ENCODE results near the gene WDCP.
"Not testable (repeated sequence)": the region's sequence is repeated elsewhere in the genome, so short reads cannot be mapped to it uniquely, and the experiment has no call there.

WDCP gene

DNA sequence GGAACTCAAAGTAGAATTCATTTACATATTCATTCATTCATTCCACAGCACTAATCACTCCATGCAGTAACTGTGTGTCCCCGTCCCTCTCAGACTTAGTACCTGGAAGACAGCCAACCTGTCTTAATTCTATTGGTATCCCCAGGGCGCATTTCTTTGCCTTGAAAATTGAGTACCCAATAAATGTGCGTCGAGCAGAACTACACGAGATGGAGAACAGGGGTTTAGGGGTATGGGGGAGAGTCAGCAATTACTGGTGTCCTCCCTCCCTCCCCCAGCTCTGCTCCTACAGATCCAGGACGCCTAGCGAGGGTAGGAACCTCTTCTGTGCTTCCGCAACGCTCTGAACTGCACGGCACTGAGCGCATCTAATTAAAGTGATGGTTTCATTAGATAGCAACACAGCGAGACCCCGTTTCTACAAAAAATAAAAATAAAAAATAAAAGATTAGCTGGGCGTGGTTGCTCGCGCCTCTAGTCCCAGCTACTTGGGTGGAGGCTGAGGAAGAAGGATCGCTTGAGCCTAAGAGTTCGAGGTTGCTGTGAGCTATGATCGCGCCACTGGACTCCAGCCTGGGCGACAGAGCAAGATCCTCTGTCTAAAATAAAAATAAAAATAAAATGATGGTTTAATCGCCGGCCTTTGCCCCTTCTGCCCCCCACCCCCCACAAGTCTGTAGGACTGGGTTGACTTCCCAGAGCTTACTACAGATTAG, 1.7 kb upstream of the WDCP start:
- Histone ChIP-seq H3K36me3 (replicated peaks; ENCODE audit: low read depth, low read length) (no peaks in the 10 kb centered on the region), H3K9me3 (ENCODE audit: insufficient read depth, low read length) (no peaks in the 10 kb centered on the region), H3K9ac (ENCODE audit: low read length) (peak overlapping the region; percentile 34), H3K79me2 (ENCODE audit: low read length) (peaks cover 17% of the 10 kb centered on the region), H3K4me2 (ENCODE audit: low read length) (peak overlapping the region; percentile 84), H4K20me1 (ENCODE audit: insufficient read depth, low read length) (no peaks in the 10 kb centered on the region), H3K27ac (ENCODE audit: low read length) (no peak overlapping the region), H3K4me3 (ENCODE audit: low read length) (peak overlapping the region; percentile 74), H3K27me3 (ENCODE audit: low read depth, low read length) (0 out of 2 replicates have a peak, but pooled peaks cover 6% of the 10 kb centered on the region), H2AFZ (ENCODE audit: low read depth, low read length) (peak overlapping the region; percentile 20), H3K4me1 (ENCODE audit: low read length) (peaks cover 16% of the 10 kb centered on the region)
- no peak for TF ChIP-seq EZH2phosphoT487 (IDR thresholded peaks at IDR 0.05; ENCODE audit: low read depth)
- TF ChIP-seq, protein P1, sequence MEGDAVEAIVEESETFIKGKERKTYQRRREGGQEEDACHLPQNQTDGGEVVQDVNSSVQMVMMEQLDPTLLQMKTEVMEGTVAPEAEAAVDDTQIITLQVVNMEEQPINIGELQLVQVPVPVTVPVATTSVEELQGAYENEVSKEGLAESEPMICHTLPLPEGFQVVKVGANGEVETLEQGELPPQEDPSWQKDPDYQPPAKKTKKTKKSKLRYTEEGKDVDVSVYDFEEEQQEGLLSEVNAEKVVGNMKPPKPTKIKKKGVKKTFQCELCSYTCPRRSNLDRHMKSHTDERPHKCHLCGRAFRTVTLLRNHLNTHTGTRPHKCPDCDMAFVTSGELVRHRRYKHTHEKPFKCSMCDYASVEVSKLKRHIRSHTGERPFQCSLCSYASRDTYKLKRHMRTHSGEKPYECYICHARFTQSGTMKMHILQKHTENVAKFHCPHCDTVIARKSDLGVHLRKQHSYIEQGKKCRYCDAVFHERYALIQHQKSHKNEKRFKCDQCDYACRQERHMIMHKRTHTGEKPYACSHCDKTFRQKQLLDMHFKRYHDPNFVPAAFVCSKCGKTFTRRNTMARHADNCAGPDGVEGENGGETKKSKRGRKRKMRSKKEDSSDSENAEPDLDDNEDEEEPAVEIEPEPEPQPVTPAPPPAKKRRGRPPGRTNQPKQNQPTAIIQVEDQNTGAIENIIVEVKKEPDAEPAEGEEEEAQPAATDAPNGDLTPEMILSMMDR (IDR thresholded peaks at IDR 0.05; ENCODE audit: low read depth, low read length): no peak

DNA sequence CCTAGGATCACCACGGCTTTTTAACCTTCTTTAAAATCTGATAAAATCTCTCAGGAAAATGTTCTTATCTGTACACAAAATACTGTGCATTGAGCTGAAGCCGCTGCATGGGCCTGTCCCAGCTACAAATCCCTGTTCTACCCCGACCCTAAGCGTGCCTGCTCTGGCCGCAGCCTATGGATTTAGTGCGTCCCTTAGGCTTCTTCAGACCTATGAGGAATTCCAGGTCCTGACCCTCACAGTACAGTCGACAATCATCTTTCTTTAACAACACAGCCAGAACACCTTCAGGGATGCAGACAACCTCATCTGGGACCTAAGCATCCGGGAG, 477 bp upstream of the WDCP start:
- Histone ChIP-seq H3K27me3 (ENCODE audit: low read depth, low read length) (0 out of 2 replicates have a peak, but pooled peaks cover 6% of the 10 kb centered on the region), H2AFZ (ENCODE audit: low read depth, low read length) (peak overlapping the region; percentile 76), H3K36me3 (replicated peaks; ENCODE audit: low read depth, low read length) (no peaks in the 10 kb centered on the region), H3K4me1 (ENCODE audit: low read length) (peaks cover 16% of the 10 kb centered on the region), H3K79me2 (ENCODE audit: low read length) (peaks cover 17% of the 10 kb centered on the region), H3K9me3 (ENCODE audit: insufficient read depth, low read length) (no peaks in the 10 kb centered on the region), H3K4me2 (ENCODE audit: low read length) (peak overlapping the region; percentile 68), H3K9ac (ENCODE audit: low read length) (peak overlapping the region; percentile 36), H3K4me3 (ENCODE audit: low read length) (peak overlapping the region; percentile 62), H3K27ac (ENCODE audit: low read length) (no peak overlapping the region), H4K20me1 (ENCODE audit: insufficient read depth, low read length) (no peaks in the 10 kb centered on the region)
- TF ChIP-seq, protein P1 (IDR thresholded peaks at IDR 0.05; ENCODE audit: low read depth, low read length): no peak
- no peak for TF ChIP-seq EZH2phosphoT487 (IDR thresholded peaks at IDR 0.05; ENCODE audit: low read depth)

DNA sequence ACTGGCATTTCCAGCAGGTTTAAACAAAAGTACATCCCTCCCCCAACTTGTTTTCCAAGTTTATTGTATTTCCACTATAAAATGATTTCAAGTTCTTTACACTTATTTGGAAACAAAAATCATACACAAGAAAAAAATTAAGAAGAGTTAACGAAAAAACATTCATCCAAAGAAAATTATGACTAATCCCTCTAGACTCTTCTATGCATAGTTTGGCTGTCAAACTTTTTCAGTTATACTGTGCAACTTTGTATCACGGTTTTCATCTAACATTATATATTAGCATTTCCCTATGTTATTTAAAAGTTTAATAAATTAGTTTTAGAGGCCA, 627 bp downstream of the WDCP start:
- Histone ChIP-seq H3K27ac (ENCODE audit: low read length) (no peak overlapping the region), H3K4me3 (ENCODE audit: low read length) (peak overlapping the region; percentile 88), H3K79me2 (ENCODE audit: low read length) (peaks cover 17% of the 10 kb centered on the region), H4K20me1 (ENCODE audit: insufficient read depth, low read length) (no peaks in the 10 kb centered on the region), H3K4me1 (ENCODE audit: low read length) (peaks cover 16% of the 10 kb centered on the region), H3K4me2 (ENCODE audit: low read length) (peak overlapping the region; percentile 75), H2AFZ (ENCODE audit: low read depth, low read length) (no peak overlapping the region), H3K9ac (ENCODE audit: low read length) (peak overlapping the region; percentile 73), H3K9me3 (ENCODE audit: insufficient read depth, low read length) (no peaks in the 10 kb centered on the region), H3K27me3 (ENCODE audit: low read depth, low read length) (0 out of 2 replicates have a peak, but pooled peaks cover 6% of the 10 kb centered on the region), H3K36me3 (replicated peaks; ENCODE audit: low read depth, low read length) (no peaks in the 10 kb centered on the region)
- TF ChIP-seq, protein P1 (IDR thresholded peaks at IDR 0.05; ENCODE audit: low read depth, low read length): no peak
- no peak for TF ChIP-seq EZH2phosphoT487 (IDR thresholded peaks at IDR 0.05; ENCODE audit: low read depth)

DNA sequence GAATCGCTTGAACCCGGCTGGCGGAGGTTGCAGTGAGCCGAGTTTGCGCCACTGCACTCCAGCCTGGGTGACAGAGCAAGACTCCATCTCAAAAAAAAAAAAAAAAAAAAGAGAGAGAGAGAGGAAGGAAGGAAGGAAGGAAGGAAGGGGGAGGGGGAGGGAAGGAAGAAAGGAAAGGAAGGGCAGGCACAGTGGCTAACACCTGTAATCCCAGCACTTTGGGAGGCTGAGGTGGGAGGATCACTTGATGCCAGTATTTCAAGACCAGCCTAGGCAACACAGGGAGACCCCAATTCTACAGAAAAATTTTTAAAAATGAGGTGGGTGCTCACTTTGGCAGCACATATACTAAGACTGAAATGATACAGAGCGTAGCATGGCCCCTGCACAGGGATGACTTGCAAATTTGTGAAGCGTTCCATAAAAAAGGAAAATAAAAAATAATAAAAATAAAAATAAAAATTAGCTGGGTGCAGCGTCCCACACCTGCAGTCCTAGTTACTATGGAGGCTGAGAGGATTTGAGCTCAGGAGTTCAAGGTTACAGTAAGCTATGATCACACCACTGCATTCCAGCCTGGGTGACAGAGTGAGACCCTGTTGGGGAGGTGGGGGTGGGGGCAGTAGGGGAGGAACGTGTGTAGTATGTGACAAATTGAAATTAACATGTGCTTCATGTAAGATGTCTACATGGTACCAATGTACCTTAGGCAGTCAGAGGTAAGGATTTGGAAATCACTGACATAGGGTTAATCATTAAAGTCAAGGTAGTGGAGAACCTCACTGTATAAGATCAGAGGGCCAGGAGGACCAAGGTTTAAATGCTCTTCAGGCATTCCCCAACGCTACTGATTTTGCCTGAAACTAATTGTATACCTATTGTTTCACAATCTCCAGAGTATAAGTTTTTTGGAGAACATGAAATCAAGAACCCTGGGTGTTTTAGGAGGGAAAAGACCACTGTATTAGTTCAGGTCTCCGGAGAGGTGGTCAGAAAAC, 1.4 kb downstream of the WDCP start:
- Histone ChIP-seq H3K4me3 (ENCODE audit: low read length) (peak overlapping the region; percentile 88), H3K9ac (ENCODE audit: low read length) (peak overlapping the region; percentile 73; the same call in 1 of the 2 replicates), H3K79me2 (ENCODE audit: low read length) (peaks cover 20% of the 10 kb centered on the region), H3K4me2 (ENCODE audit: low read length) (peak overlapping the region; percentile 75), H3K27me3 (ENCODE audit: low read depth, low read length) (0 out of 2 replicates have a peak, but pooled peaks cover 6% of the 10 kb centered on the region), H3K9me3 (ENCODE audit: insufficient read depth, low read length) (no peaks in the 10 kb centered on the region), H3K27ac (ENCODE audit: low read length) (no peak overlapping the region), H3K4me1 (ENCODE audit: low read length) (peaks cover 16% of the 10 kb centered on the region), H4K20me1 (ENCODE audit: insufficient read depth, low read length) (no peaks in the 10 kb centered on the region), H3K36me3 (replicated peaks; ENCODE audit: low read depth, low read length) (no peaks in the 10 kb centered on the region), H2AFZ (ENCODE audit: low read depth, low read length) (no peak overlapping the region)
- no peak for TF ChIP-seq EZH2phosphoT487 (IDR thresholded peaks at IDR 0.05; ENCODE audit: low read depth)
- TF ChIP-seq, protein P1 (IDR thresholded peaks at IDR 0.05; ENCODE audit: low read depth, low read length): no peak

DNA sequence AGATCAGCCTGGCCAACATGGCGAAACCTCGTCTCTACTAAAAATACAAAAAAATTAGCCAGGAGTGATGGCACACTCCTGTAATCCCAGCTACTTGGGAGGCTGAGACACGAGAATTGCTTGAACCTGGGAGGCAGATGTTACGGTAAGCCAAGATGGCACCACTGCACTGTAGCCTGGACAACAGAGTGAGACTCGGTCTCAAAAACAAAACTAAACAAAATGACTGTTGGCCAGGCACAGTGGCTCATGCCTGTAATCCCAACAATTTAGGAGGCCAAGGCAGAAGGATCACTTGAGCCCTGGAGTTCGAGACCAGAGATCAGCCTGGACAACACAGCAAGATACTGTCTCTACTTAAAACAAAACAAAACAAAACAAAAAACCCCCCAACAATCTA, 4.1 kb downstream of the WDCP start:
- Histone ChIP-seq H3K4me1 (ENCODE audit: low read length) (peaks cover 12% of the 10 kb centered on the region), H3K79me2 (ENCODE audit: low read length) (peaks cover 20% of the 10 kb centered on the region), H3K36me3 (replicated peaks; ENCODE audit: low read depth, low read length) (peaks cover 12% of the 10 kb centered on the region)
- H3K9me3 ChIP-seq (ENCODE audit: insufficient read depth, low read length); H2AFZ ChIP-seq (ENCODE audit: low read depth, low read length); H3K27ac ChIP-seq (ENCODE audit: low read length); H4K20me1 ChIP-seq (ENCODE audit: insufficient read depth, low read length); H3K27me3 ChIP-seq (ENCODE audit: low read depth, low read length); H3K4me3 ChIP-seq (ENCODE audit: low read length); H3K4me2 ChIP-seq (ENCODE audit: low read length); H3K9ac ChIP-seq (ENCODE audit: low read length): not testable (repeated sequence)
